PFSK-1 (cell line): ENCODE data around the gene ZRANB2.

Experiments used
- FOXP2 ChIP-seq: optimal IDR thresholded peaks from 2 replicates; pipeline ENCODE3; 2011; ENCODE audit warnings: borderline replicate concordance, control low read depth, inconsistent platforms; ENCODE audit not compliant: insufficient read depth; ENCODE audit errors: extremely low read length, extremely low read depth
- POLR2AphosphoS5 ChIP-seq: IDR thresholded peaks from 2 replicates; pipeline ENCODE4 v1.6.1; 2012; ENCODE audit warnings: low read depth, mild to moderate bottlenecking, control low read depth, low read length, moderate library complexity
- REST ChIP-seq, 2 experiments: IDR thresholded peaks; 2 replicates each; pipeline versions ENCODE4 v1.6.1 to v1.8.0; 2011 to 2012; ENCODE audit warnings: low read depth in 2 of 2, low read length in 2 of 2, control low read depth in 1 of 2, inconsistent platforms in 1 of 2, mild to moderate bottlenecking in 1 of 2, moderate library complexity in 1 of 2; ENCODE audit not compliant: insufficient read depth in 1 of 2
- SIN3A ChIP-seq: IDR thresholded peaks from 2 replicates; pipeline ENCODE4 v1.6.1; 2012; ENCODE audit warnings: mild to moderate bottlenecking, low read length, moderate library complexity, borderline replicate concordance; ENCODE audit not compliant: insufficient read depth
- TAF1 ChIP-seq: IDR thresholded peaks from 2 replicates; pipeline ENCODE4 v1.6.1; 2012; ENCODE audit warnings: low read length, control low read depth, borderline replicate concordance; ENCODE audit not compliant: insufficient read depth

ZRANB2 gene

DNA sequence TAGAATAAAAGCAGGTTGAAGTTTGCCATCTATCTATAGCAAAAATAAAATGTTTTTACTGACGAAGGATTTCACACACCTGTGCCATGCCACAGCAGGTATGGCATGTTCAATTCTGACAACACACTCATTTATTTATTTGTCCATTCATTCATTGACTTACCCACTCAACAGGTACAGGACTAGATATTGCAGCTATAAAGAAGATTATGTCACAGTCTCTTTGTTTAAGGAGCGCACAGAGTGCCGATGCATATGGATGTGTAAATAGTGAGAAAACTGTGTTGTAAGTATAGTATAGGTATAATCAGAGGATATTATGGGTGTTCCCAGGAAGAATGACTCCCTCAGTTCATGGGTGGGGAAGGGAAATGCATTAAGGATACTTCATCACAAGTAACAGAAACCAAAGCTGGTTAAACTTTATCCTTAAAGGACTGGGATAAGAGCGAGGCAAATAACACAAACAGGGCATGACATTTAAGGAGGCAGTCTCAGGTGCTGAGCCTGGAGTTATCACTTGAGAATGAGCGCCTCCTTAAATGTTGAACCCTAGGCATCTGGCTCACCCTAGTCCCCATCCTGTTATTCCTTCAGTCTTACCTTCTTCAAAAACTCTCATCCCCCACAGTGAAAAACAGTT lies 7.9 kb upstream of the ZRANB2 start:
- TF ChIP-seq REST (IDR thresholded peaks at IDR 0.05; ENCODE audit: insufficient read depth in 1 of 2, low read depth in 2 of 2, low read length in 2 of 2) (no peak), FOXP2 (no peak), POLR2AphosphoS5 (no peak), SIN3A (no peak), TAF1 (no peak)

GRCh38 chr1:71087713-71088112 lies 6.9 kb upstream of the ZRANB2 start:
- no peak for TF ChIP-seq SIN3A

- no peak for TF ChIP-seq POLR2AphosphoS5
- no peak for TF ChIP-seq REST (IDR thresholded peaks at IDR 0.05; ENCODE audit: insufficient read depth in 1 of 2, low read depth in 2 of 2, low read length in 2 of 2)
- TF ChIP-seq SIN3A: no peak
Observed at GRCh38 chr1:71087060-71087459, 6.2 kb upstream of the ZRANB2 start.

DNA sequence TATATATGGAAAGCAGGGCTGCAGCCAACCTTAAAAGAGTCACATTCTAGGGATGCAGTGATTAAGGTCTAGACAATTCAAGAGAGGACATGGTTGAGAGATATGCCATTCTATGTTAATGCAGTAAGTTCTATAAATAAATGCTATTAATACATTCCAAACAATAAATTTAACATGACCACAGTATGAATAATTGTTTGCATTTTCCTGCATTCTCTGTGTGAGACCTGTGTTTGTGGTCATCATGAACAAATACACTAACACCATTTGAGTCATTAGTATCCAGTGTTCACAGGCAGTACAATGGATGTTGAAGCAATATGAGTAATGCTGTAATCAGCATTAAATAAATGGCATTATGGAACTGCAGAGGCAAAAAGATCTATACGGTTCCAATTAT lies 5.5 kb upstream of the ZRANB2 start:
- TF ChIP-seq TAF1: no peak
- no peak for TF ChIP-seq POLR2AphosphoS5
- no peak for TF ChIP-seq REST (IDR thresholded peaks at IDR 0.05; ENCODE audit: insufficient read depth in 1 of 2, low read depth in 2 of 2, low read length in 2 of 2)
- no peak for TF ChIP-seq FOXP2
- TF ChIP-seq SIN3A: no peak

DNA sequence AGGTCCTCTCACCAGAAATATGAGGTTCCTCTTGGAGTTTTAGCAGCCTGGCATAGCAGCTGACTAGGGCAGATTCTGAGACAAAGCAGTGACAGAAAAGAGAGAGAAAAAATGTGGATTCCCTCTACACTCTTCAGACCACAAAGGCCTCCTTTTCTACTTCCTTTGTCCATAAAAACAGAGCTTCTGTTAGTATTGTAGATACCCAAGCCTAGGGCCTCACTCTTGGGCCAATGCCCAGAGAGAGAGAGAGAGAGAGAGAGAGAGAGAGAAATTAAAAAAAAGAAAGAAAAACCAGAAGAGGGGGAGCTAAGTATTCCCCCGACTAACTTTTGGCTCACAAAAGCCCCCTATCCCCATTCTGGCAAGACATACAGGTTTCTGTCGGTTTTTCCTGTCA lies 2.4 kb upstream of the ZRANB2 start:
- TF ChIP-seq FOXP2 (no peak), REST (IDR thresholded peaks at IDR 0.05; ENCODE audit: insufficient read depth in 1 of 2, low read depth in 2 of 2, low read length in 2 of 2) (no peak), POLR2AphosphoS5 (no peak), SIN3A (no peak), TAF1 (no peak)
